Neural cell (in vitro differentiated cells): ENCODE measurements around the gene IFT22. TPM values are rescaled to one million over a fixed set of nuclear protein-coding genes. Genes with fewer than 3 reads are reported as not detected.

Experiments used
- H2AFZ ChIP-seq: fragments of 200-600, 300-800 bp; sonication (generic), shearing (Covaris generic); 2 replicates; pipeline ENCODE4 v1.6.0; 2014; ENCODE audit warnings: low read depth, mild to moderate bottlenecking, antibody characterized with exemption, low read length, moderate library complexity
- H3F3A ChIP-seq: fragments of 200-600 bp; shearing (Covaris generic); 2 replicates; pipeline ENCODE4 v1.6.1; 2016; ENCODE audit warnings: mild to moderate bottlenecking, moderate library complexity, mixed read lengths, antibody characterized with exemption, low read length; ENCODE audit not compliant: insufficient read depth, poor library complexity, severe bottlenecking
- H3K27ac ChIP-seq: fragments of 200-600, 300-800 bp; sonication (generic), shearing (Covaris generic); 2 replicates; pipeline ENCODE4 v1.5.1; 2014; ENCODE audit warnings: mild to moderate bottlenecking, low read length, moderate library complexity
- H3K27me3 ChIP-seq: fragments of 300-800, 200-600 bp; sonication (generic), shearing (Covaris generic); 2 replicates; pipeline ENCODE4 v1.6.0; 2014; ENCODE audit warnings: mild to moderate bottlenecking, low read depth, low read length, moderate library complexity; ENCODE audit not compliant: insufficient read depth
- H3K36me3 ChIP-seq: fragments of 300-800, 200-600 bp; sonication (generic), shearing (Covaris generic); 2 replicates; pipeline ENCODE4 v1.5.1; 2014; ENCODE audit warnings: mild to moderate bottlenecking, antibody characterized with exemption, low read length, moderate library complexity; ENCODE audit not compliant: insufficient read depth
- H3K4me2 ChIP-seq: fragments of 300-800, 200-600 bp; sonication (generic), shearing (Covaris generic); 2 replicates; pipeline ENCODE4 v1.6.0; 2014; ENCODE audit warnings: mild to moderate bottlenecking, low read length
- H3K4me3 ChIP-seq: fragments of 300-800, 200-600 bp; sonication (generic), shearing (Covaris generic); 2 replicates; pipeline ENCODE4 v1.5.1; 2014; ENCODE audit warnings: mild to moderate bottlenecking, low read length, moderate library complexity
- H3K79me2 ChIP-seq: fragments of 200-600 bp; shearing (Covaris generic); replicated peaks from 2 replicates; pipeline ENCODE4 v1.6.0; 2014; ENCODE audit warnings: mild to moderate bottlenecking, low read length, moderate library complexity; ENCODE audit not compliant: insufficient read depth
- H3K9ac ChIP-seq: fragments of 300-800, 200-600 bp; sonication (generic), shearing (Covaris generic); 2 replicates; pipeline ENCODE4 v1.6.1; 2016; ENCODE audit warnings: mild to moderate bottlenecking, low read length, mixed read lengths
- H3K9me2 ChIP-seq: fragments of 200-600 bp; shearing (Covaris generic); 2 replicates; pipeline ENCODE4 v1.6.1; 2016; ENCODE audit warnings: mild to moderate bottlenecking, low read length, mixed read lengths; ENCODE audit not compliant: insufficient read depth
- H3K9me3 ChIP-seq: fragments of 200-600, 300-800 bp; sonication (generic), shearing (Covaris generic); 2 replicates; pipeline ENCODE4 v1.6.1; 2016; ENCODE audit warnings: mild to moderate bottlenecking, mixed run types, low read length, moderate library complexity, mixed read lengths
- H4K20me1 ChIP-seq: fragments of 200-600 bp; shearing (Covaris generic); 2 replicates; pipeline ENCODE4 v1.6.1; 2016; ENCODE audit warnings: mild to moderate bottlenecking, mixed run types; ENCODE audit not compliant: insufficient read depth
- CTCF ChIP-seq: fragments of 450-650 bp; IDR thresholded peaks from 2 replicates; pipeline ENCODE4 v1.5.1; 2014; ENCODE audit warnings: antibody characterized with exemption, mild to moderate bottlenecking, moderate library complexity; ENCODE audit not compliant: poor library complexity, severe bottlenecking
- EP300 ChIP-seq: fragments of 450-650 bp; conservative IDR thresholded peaks from 2 replicates; pipeline ENCODE4 v1.6.1; 2014; ENCODE audit warnings: antibody characterized with exemption, mild to moderate bottlenecking, moderate library complexity; ENCODE audit not compliant: poor library complexity, severe bottlenecking
- EZH2 ChIP-seq: fragments of 200-600, 300-800 bp; shearing (Covaris generic), sonication (generic); IDR thresholded peaks from 2 replicates; pipeline ENCODE4 v1.6.1; 2014; ENCODE audit warnings: antibody characterized with exemption, low read length, borderline replicate concordance, mild to moderate bottlenecking; ENCODE audit not compliant: insufficient read depth, poor library complexity, severe bottlenecking
- MXI1 ChIP-seq: fragments of 450-650 bp; conservative IDR thresholded peaks from 2 replicates; pipeline ENCODE4 v1.6.1; 2014; ENCODE audit warnings: antibody characterized with exemption, mild to moderate bottlenecking; ENCODE audit not compliant: poor library complexity, severe bottlenecking
- POLR2AphosphoS5 ChIP-seq: IDR thresholded peaks from 2 replicates; pipeline ENCODE4 v1.6.1; 2012
- RAD21 ChIP-seq: fragments of 450-650 bp; conservative IDR thresholded peaks from 2 replicates; pipeline ENCODE4 v1.6.1; 2014; ENCODE audit warnings: antibody characterized with exemption, mild to moderate bottlenecking, moderate library complexity
- SMC3 ChIP-seq: fragments of 450-650 bp; conservative IDR thresholded peaks from 2 replicates; pipeline ENCODE4 v1.6.1; 2014; ENCODE audit warnings: antibody characterized with exemption, mild to moderate bottlenecking, moderate library complexity; ENCODE audit not compliant: poor library complexity
- TAF1 ChIP-seq: IDR thresholded peaks from 2 replicates; pipeline ENCODE4 v1.6.1; 2012; ENCODE audit warnings: low read depth
- polyA plus RNA-seq: library from polyadenylated mRNA; depleted of rRNA; stranded (reverse); fragments of >200 nt; gene quantifications from 2 replicates; pipeline ENCODE4 v1.2.3, GENCODE V29; 2014
- TF ChIP-seq, protein P1 (sequence below): IDR thresholded peaks from 2 replicates; pipeline ENCODE4 v1.6.1; 2012; ENCODE audit warnings: borderline replicate concordance

Gene IFT22
- polyA plus RNA-seq, 1 donor from 2014 or later = 50.9 TPM

DNA sequence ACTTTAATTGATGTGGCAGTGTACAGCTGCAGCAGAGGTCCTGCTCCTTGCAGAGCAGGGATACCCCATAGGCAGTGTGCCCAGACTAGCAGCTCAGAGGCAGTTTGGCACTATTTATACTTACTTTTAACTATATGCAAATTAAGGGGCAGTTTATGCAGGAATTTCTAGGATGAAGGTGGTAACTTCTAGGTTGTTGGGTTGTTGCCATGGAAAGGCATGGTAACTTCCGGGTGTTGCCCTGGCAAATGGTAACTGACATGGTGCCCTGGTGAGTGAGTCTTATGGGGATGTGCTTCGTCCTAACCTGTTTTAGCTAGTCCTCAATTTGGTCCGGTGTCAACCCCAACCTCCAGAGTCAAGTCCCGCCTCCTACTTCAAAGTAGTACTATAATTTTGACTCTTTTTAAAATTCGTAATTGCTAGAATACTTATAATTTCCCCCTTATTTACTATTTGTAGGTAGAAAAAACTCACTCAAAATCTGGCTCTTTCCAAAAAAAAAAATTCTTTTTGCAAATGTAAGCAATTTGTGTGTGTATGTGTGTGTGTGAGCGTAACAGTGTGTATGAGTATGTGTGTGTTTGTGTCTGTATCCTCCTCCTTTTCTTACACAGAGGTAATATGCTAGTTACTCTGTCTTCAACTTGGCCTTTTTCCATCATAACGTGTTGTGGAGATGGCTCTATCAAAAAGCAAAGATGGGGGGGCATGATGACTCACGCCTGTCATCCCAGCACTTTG lies 47.0 kb upstream of the IFT22 start:
- Histone ChIP-seq H3F3A (no peaks in the 10 kb centered on the region), H3K9me3 (no peaks in the 10 kb centered on the region), H3K36me3 (no peaks in the 10 kb centered on the region), H4K20me1 (no peaks in the 10 kb centered on the region), H3K27ac (no peak overlapping the region), H3K4me3 (no peak overlapping the region), H3K9me2 (no peaks in the 10 kb centered on the region), H3K9ac (no peak overlapping the region), H3K27me3 (no peaks in the 10 kb centered on the region), H2AFZ (no peak overlapping the region), H3K79me2 (peaks cover 7% of the 10 kb centered on the region), H3K4me2 (no peak overlapping the region)
- no peak for TF ChIP-seq CTCF
- TF ChIP-seq, protein P1, sequence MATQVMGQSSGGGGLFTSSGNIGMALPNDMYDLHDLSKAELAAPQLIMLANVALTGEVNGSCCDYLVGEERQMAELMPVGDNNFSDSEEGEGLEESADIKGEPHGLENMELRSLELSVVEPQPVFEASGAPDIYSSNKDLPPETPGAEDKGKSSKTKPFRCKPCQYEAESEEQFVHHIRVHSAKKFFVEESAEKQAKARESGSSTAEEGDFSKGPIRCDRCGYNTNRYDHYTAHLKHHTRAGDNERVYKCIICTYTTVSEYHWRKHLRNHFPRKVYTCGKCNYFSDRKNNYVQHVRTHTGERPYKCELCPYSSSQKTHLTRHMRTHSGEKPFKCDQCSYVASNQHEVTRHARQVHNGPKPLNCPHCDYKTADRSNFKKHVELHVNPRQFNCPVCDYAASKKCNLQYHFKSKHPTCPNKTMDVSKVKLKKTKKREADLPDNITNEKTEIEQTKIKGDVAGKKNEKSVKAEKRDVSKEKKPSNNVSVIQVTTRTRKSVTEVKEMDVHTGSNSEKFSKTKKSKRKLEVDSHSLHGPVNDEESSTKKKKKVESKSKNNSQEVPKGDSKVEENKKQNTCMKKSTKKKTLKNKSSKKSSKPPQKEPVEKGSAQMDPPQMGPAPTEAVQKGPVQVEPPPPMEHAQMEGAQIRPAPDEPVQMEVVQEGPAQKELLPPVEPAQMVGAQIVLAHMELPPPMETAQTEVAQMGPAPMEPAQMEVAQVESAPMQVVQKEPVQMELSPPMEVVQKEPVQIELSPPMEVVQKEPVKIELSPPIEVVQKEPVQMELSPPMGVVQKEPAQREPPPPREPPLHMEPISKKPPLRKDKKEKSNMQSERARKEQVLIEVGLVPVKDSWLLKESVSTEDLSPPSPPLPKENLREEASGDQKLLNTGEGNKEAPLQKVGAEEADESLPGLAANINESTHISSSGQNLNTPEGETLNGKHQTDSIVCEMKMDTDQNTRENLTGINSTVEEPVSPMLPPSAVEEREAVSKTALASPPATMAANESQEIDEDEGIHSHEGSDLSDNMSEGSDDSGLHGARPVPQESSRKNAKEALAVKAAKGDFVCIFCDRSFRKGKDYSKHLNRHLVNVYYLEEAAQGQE = no peak
- no peak for TF ChIP-seq EZH2
- no peak for TF ChIP-seq RAD21
- no peak for TF ChIP-seq SMC3
- no peak for TF ChIP-seq EP300
- no peak for TF ChIP-seq TAF1
- TF ChIP-seq MXI1 = no peak
- TF ChIP-seq POLR2AphosphoS5 = no peak

DNA sequence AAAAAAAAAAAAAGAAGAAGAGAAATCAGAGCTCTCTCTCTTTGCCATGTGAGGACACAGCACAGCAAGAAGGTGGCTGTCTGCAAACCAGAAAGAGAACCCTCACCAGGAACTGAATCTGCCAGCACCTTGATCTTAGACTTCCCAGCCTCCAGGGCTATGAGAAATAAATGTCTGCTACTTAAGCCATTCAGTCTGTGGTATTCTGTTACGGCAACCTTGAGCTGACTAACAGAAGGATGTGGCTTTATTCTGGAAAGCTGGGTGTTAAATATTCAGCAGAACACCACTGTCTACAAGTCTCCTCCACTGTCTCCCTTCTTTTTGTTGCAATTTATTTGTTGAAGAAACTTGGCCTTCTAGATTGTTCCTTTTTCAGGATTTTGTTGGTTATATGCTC lies 46.1 kb upstream of the IFT22 start:
- H4K20me1 ChIP-seq = no peaks in the 10 kb centered on the region
- H3K4me3 ChIP-seq = no peak overlapping the region
- no peaks in the 10 kb centered on the region for H3K36me3 ChIP-seq
- no peaks in the 10 kb centered on the region for H3K27me3 ChIP-seq
- H3F3A ChIP-seq = no peaks in the 10 kb centered on the region
- no peak overlapping the region for H2AFZ ChIP-seq
- H3K9me3 ChIP-seq = no peaks in the 10 kb centered on the region
- peaks cover 7% of the 10 kb centered on the region for H3K79me2 ChIP-seq
- no peak overlapping the region for H3K4me2 ChIP-seq
- no peak overlapping the region for H3K27ac ChIP-seq
- no peaks in the 10 kb centered on the region for H3K9me2 ChIP-seq
- TF ChIP-seq EZH2 = no peak
- TF ChIP-seq POLR2AphosphoS5 = no peak
- TF ChIP-seq, protein P1 = no peak
- TF ChIP-seq MXI1 = no peak
- no peak for TF ChIP-seq RAD21
- no peak for TF ChIP-seq TAF1
- TF ChIP-seq EP300 = no peak
- no peak for TF ChIP-seq SMC3
- no peak for TF ChIP-seq CTCF
- no peak overlapping the region for H3K9ac ChIP-seq
